Measurements from ENCODE around the gene ASB16.

The ASB16 gene

GRCh38 chr17:44207743-44208142, 37.2 kb downstream of the ASB16 start:
- no peak for DNase-seq (ENCODE audit: low spot score)
- H3K27ac ChIP-seq: peak overlapping the region; percentile 79
- ChIA-PET CTCF (no interaction called here), POLR2A (ENCODE audit: low non-redundant PET) (no interaction called here)
- TF ChIP-seq, protein P1, sequence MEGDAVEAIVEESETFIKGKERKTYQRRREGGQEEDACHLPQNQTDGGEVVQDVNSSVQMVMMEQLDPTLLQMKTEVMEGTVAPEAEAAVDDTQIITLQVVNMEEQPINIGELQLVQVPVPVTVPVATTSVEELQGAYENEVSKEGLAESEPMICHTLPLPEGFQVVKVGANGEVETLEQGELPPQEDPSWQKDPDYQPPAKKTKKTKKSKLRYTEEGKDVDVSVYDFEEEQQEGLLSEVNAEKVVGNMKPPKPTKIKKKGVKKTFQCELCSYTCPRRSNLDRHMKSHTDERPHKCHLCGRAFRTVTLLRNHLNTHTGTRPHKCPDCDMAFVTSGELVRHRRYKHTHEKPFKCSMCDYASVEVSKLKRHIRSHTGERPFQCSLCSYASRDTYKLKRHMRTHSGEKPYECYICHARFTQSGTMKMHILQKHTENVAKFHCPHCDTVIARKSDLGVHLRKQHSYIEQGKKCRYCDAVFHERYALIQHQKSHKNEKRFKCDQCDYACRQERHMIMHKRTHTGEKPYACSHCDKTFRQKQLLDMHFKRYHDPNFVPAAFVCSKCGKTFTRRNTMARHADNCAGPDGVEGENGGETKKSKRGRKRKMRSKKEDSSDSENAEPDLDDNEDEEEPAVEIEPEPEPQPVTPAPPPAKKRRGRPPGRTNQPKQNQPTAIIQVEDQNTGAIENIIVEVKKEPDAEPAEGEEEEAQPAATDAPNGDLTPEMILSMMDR (conservative IDR thresholded peaks at IDR 0.05; ENCODE audit: low read depth): no peak

GRCh38 chr17:44209786-44210341, 39.4 kb downstream of the ASB16 start:
- DNase-seq (ENCODE audit: low spot score): no peak
- TF ChIP-seq, protein P1 (conservative IDR thresholded peaks at IDR 0.05; ENCODE audit: low read depth): no peak
- ChIA-PET POLR2A (ENCODE audit: low non-redundant PET) (interaction anchor here (0.6 kb wide), 1 partner anchor 10 kb away, joined by 3 read pairs; the partner anchor contains the start of gene ATXN7L3), CTCF (interaction anchor here (0.5 to 1.4 kb wide), 9 partner anchors 9 to 312 kb away, joined by 3 to 7 read pairs (median 4); partner anchors contain the start of gene SLC4A1)
- peak overlapping the region; percentile 79 for H3K27ac ChIP-seq

DNA sequence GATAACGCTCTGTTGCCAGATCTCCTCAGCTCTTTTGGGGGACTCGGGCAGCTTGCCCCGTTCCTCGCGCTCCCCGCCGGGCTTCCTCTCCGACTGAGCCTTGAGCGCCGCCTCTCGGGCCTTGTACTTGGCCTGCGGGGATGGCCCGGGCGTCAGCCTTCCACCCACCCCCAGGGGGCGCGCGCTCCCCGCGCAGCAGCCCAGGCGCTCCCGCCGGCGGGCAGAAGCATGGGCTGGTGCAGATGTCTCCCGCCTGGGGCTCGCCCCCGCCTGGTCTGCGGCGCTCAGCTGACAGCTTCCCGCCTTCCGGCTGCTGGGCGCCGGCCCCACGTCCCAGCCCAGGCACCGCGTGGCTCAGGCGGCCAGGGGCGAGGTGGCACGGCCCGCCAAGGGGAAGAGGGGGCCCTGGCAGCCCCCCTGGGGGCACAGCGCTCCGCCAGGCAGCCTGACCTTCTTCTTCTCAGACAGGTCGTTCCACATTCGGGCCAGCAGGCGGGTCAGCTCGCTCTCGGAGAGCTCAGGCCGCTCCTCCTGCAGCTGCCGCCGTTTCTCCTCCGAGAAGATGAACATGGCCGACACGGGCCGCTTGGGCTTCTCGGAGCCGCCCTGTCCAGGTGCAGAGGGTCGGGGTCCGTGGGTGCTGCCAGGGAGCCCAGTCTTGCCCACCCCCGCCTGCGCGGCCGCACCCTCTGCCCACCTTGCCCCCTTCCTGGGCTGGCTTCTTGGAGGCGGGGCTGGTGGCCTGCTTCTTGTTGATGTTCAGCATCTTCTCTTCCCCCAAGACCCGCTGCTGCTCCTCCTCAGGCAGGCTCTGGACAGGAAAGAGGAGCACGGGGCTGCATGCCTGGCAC, 40.1 kb downstream of the ASB16 start:
- ChIA-PET CTCF (interaction anchor here (0.6 to 1.4 kb wide), 7 partner anchors 9 to 311 kb away, joined by 3 to 6 read pairs (median 3); partner anchors contain the start of genes SLC4A1 and UBTF), POLR2A (ENCODE audit: low non-redundant PET) (interaction anchor here (0.6 kb wide), 1 partner anchor 11 kb away, joined by 3 read pairs; the partner anchor contains the start of gene ATXN7L3)
- peak; percentile 60 for DNase-seq (ENCODE audit: low spot score)
- TF ChIP-seq, protein P1 (conservative IDR thresholded peaks at IDR 0.05; ENCODE audit: low read depth): peak; percentile 94
- peak overlapping the region; percentile 79 for H3K27ac ChIP-seq

- peak overlapping the region; percentile 79 for H3K27ac ChIP-seq
- ChIA-PET CTCF (interaction anchor here (0.9 to 1.4 kb wide), 2 partner anchors 140 to 310 kb away, joined by 3 read pairs; no protein-coding TSS in a partner anchor), POLR2A (ENCODE audit: low non-redundant PET) (interaction anchor here (0.5 kb wide), 1 partner anchor 105 kb away, joined by 7 read pairs; no protein-coding TSS in a partner anchor)
Measured at GRCh38 chr17:44211281-44212265, 41.1 kb downstream of the ASB16 start.

DNA sequence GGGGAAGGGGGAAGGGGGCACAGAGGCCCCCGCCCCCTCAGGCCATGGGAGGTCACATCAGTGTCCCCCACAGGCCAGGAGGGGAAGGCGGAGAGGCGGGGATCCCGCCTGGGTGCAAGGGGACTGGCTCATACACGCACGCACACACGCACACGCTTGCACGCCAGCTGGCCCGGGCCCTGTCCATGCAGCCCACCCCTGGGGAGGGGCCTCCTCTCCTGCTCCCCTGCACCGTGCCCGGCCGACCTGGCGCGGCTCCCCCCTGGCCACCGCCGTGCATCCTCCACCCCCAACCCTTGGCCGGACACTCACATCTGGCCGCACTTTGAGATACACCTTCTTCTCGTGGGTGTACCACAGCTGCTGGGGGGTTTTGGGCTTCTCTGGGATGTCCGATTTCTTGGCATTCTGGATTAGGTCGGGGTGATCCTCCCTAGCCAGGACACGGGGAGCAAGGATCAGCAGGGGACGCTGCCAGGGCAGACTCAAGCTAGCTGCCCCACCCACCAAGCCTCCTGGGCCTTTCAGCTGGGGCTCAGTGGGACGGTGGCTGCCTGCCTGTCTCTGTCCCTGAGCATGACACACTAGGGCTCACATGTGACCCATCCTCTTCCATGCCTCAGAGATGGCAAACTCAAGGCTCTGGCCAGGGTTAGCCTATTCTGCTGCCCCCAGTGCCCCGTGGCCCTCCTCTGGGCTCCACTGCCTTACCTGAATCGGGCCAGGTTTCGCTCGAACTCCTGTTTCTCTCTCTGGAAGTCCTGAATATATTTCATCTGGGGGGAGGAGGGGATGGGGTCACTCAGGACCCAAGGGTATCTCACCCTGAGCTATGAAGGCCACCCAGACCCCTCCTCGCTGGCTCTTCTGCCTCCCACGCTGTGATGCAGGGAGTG, 42.3 kb downstream of the ASB16 start:
- DNase-seq (ENCODE audit: low spot score): no peak
- ChIA-PET CTCF (no interaction called here), POLR2A (ENCODE audit: low non-redundant PET) (no interaction called here)
- peak overlapping the region; percentile 79 for H3K27ac ChIP-seq
- TF ChIP-seq, protein P1 (conservative IDR thresholded peaks at IDR 0.05; ENCODE audit: low read depth): no peak

More at GRCh38 chr17:44211281-44212265, 41.1 kb downstream of the ASB16 start:
- TF ChIP-seq, protein P1 (conservative IDR thresholded peaks at IDR 0.05; ENCODE audit: low read depth): no peak
- no peak for DNase-seq (ENCODE audit: low spot score)
